Mesothelial cell of epicardium (in vitro differentiated cells): Measurements from ENCODE around the gene TCF4. TPM values are rescaled to one million over a fixed set of nuclear protein-coding genes. Genes with fewer than 3 reads are reported as not detected.

Experiments
- DNase-seq, 2 experiments: peaks; one replicate each; pipeline ENCODE4 v3.0.0; 2021; ENCODE audit warnings: low spot score in 2 of 2; ENCODE audit not compliant: unreplicated experiment in 2 of 2
- H3K27ac Mint-ChIP-seq: 2 replicates; pipeline ENCODE4 v1.8.0; 2021; ENCODE audit warnings: mixed read lengths
- H3K27me3 Mint-ChIP-seq: 2 replicates; pipeline ENCODE4 v1.8.0; 2021; ENCODE audit warnings: low read depth, mixed read lengths
- H3K36me3 Mint-ChIP-seq: 2 replicates; pipeline ENCODE4 v1.8.0; 2021; ENCODE audit warnings: mixed read lengths
- H3K4me1 Mint-ChIP-seq: 2 replicates; pipeline ENCODE4 v1.8.0; 2021; ENCODE audit warnings: mixed read lengths
- H3K4me3 Mint-ChIP-seq: 2 replicates; pipeline ENCODE4 v1.8.0; 2021; ENCODE audit warnings: mild to moderate bottlenecking, moderate library complexity, mixed read lengths
- H3K9me3 Mint-ChIP-seq: 2 replicates; pipeline ENCODE4 v1.8.0; 2021; ENCODE audit warnings: mixed read lengths
- CTCF ChIP-seq: fragments of 200-600 bp; sonication (generic); IDR thresholded peaks from one replicate; pipeline ENCODE4 v1.5.0; 2021; ENCODE audit warnings: antibody characterized with exemption; ENCODE audit not compliant: unreplicated experiment
- total RNA-seq: library from RNA; stranded (reverse); gene quantifications from 3 replicates; pipeline ENCODE4 v1.2.1, GENCODE V29; 2021

Gene TCF4
- total RNA-seq, 1 donor from 2014 or later, result 224 TPM

- peak overlapping the region; percentile 61 for H3K27ac Mint-ChIP-seq
- no peak for DNase-seq
- no peak for TF ChIP-seq CTCF
- peaks cover 68% of the 10 kb centered on the region for H3K4me1 Mint-ChIP-seq
- H3K27me3 Mint-ChIP-seq, result no peaks in the 10 kb centered on the region
- H3K9me3 Mint-ChIP-seq, result no peaks in the 10 kb centered on the region
- H3K4me3 Mint-ChIP-seq, result no peak overlapping the region
- H3K36me3 Mint-ChIP-seq, result no peaks in the 10 kb centered on the region
Observed at GRCh38 chr18:55416791-55417190, 171.2 kb downstream of the TCF4 start.

- Mint-ChIP-seq H3K36me3 (no peaks in the 10 kb centered on the region), H3K27ac (peak overlapping the region; percentile 85), H3K27me3 (no peaks in the 10 kb centered on the region), H3K4me3 (no peak overlapping the region), H3K4me1 (peaks cover 54% of the 10 kb centered on the region), H3K9me3 (no peaks in the 10 kb centered on the region)
- DNase-seq, result peak; percentile 62 to 82
- TF ChIP-seq CTCF, result peak; percentile 89
Observed at GRCh38 chr18:55415258-55415871, 172.6 kb downstream of the TCF4 start.

- H3K27ac Mint-ChIP-seq, result no peak overlapping the region
- TF ChIP-seq CTCF, result no peak
- H3K4me1 Mint-ChIP-seq, result peaks cover 46% of the 10 kb centered on the region
- H3K36me3 Mint-ChIP-seq, result no peaks in the 10 kb centered on the region
- no peak overlapping the region for H3K4me3 Mint-ChIP-seq
- no peaks in the 10 kb centered on the region for H3K27me3 Mint-ChIP-seq
- no peak for DNase-seq
- no peaks in the 10 kb centered on the region for H3K9me3 Mint-ChIP-seq
Observed at GRCh38 chr18:55414475-55414874, 173.5 kb downstream of the TCF4 start.

- no peak for DNase-seq
- no peak for TF ChIP-seq CTCF
- no peaks in the 10 kb centered on the region for H3K27me3 Mint-ChIP-seq
- no peak overlapping the region for H3K4me3 Mint-ChIP-seq
- H3K36me3 Mint-ChIP-seq, result no peaks in the 10 kb centered on the region
- peaks cover 42% of the 10 kb centered on the region for H3K4me1 Mint-ChIP-seq
- peak overlapping the region; percentile 53 for H3K27ac Mint-ChIP-seq
- no peaks in the 10 kb centered on the region for H3K9me3 Mint-ChIP-seq
Observed at GRCh38 chr18:55413474-55413873, 174.5 kb downstream of the TCF4 start.

GRCh38 chr18:55407774-55408535 lies 180.0 kb downstream of the TCF4 start:
- no peaks in the 10 kb centered on the region for H3K27me3 Mint-ChIP-seq
- no peak for TF ChIP-seq CTCF
- DNase-seq, result no peak
- H3K36me3 Mint-ChIP-seq, result no peaks in the 10 kb centered on the region
- no peak overlapping the region for H3K4me3 Mint-ChIP-seq
- H3K27ac Mint-ChIP-seq, result no peak overlapping the region
- peaks cover 47% of the 10 kb centered on the region for H3K4me1 Mint-ChIP-seq
- H3K9me3 Mint-ChIP-seq, result no peaks in the 10 kb centered on the region
